Measurements from ENCODE around the gene LIPH.
"Not testable (repeated sequence)": the region's sequence is repeated elsewhere in the genome, so short reads cannot be mapped to it uniquely, and the experiment has no call there.

LIPH gene

GRCh38 chr3:185552358-185552877, at the start of gene LIPH:
TSS of gene LIPH (minus strand) at chr3:185552588. CDS start at chr3:185552471, 117 bp downstream.
- no peak for DNase-seq

GRCh38 chr3:185595526-185595925, 43.1 kb upstream of the LIPH start:
- no peak for DNase-seq

- DNase-seq, result no peak
These were observed 41.7 kb upstream of the LIPH start for GRCh38 chr3:185594073-185594472.

GRCh38 chr3:185586686-185587039, 34.3 kb upstream of the LIPH start:
- DNase-seq, result no peak

GRCh38 chr3:185585859-185586685, 33.7 kb upstream of the LIPH start, which contains the start of gene SENP2:
TSS of gene SENP2 (plus strand) at chr3:185586295. CDS start at chr3:185586414, 119 bp downstream.
- DNase-seq, result peak; percentile 100

- DNase-seq, result no peak
These were observed 33.1 kb upstream of the LIPH start for GRCh38 chr3:185585518-185585858.

- DNase-seq, result no peak
These were observed 32.3 kb upstream of the LIPH start for GRCh38 chr3:185584686-185585085.

GRCh38 chr3:185583925-185584324, 31.5 kb upstream of the LIPH start:
- no peak for DNase-seq

GRCh38 chr3:185582871-185583270, 30.5 kb upstream of the LIPH start:
- no peak for DNase-seq

- no peak for DNase-seq
These were observed 29.8 kb upstream of the LIPH start for GRCh38 chr3:185582236-185582635.

- peak; percentile 45 for DNase-seq
These were observed 22.9 kb upstream of the LIPH start for GRCh38 chr3:185575108-185575869.

GRCh38 chr3:185572183-185572582, 19.8 kb upstream of the LIPH start:
- DNase-seq, result no peak

- DNase-seq, result no peak
These were observed 9.6 kb upstream of the LIPH start for GRCh38 chr3:185561958-185562357.

- DNase-seq, result peak; percentile 25
These were observed 9.1 kb upstream of the LIPH start for GRCh38 chr3:185561374-185561943.

- DNase-seq, result no peak
These were observed 8.3 kb upstream of the LIPH start for GRCh38 chr3:185560676-185561075.

GRCh38 chr3:185559706-185560090, 7.3 kb upstream of the LIPH start:
- no peak for DNase-seq

- no peak for DNase-seq
These were observed 6.0 kb upstream of the LIPH start for GRCh38 chr3:185558395-185558794.

- not testable (repeated sequence) for DNase-seq
These were observed 4.3 kb upstream of the LIPH start for GRCh38 chr3:185556640-185557039.

- no peak for DNase-seq
These were observed 3.5 kb upstream of the LIPH start for GRCh38 chr3:185555860-185556347.

GRCh38 chr3:185555101-185555501, 2.7 kb upstream of the LIPH start:
- no peak for DNase-seq

GRCh38 chr3:185549651-185550111, 2.7 kb downstream of the LIPH start:
- no peak for DNase-seq

GRCh38 chr3:185549122-185549521, 3.3 kb downstream of the LIPH start:
- no peak for DNase-seq

- no peak for DNase-seq
These were observed 11.7 kb downstream of the LIPH start for GRCh38 chr3:185540695-185541094.

Measured in CD4-positive, alpha-beta T cell treated with Interleukin-15 for 1 hour (primary cell).